OCI-LY1 (cell line): ENCODE results near the gene C21orf91.

Experiments
- CTCF ChIP-seq: fragments of 200-600 bp; sonication (generic), shearing (Covaris generic); IDR thresholded peaks from 2 replicates; pipeline ENCODE4 v1.5.1; 2017; ENCODE audit warnings: mild to moderate bottlenecking, antibody characterized with exemption, low read length, moderate library complexity, mixed read lengths
- EZH2 ChIP-seq: fragments of 200-600 bp; sonication (generic), shearing (Covaris generic); IDR thresholded peaks from 2 replicates; pipeline ENCODE4 v1.8.0; 2017; ENCODE audit warnings: borderline replicate concordance, mixed run types, mild to moderate bottlenecking, antibody characterized with exemption, low read length, moderate library complexity, mixed read lengths

- no peak for TF ChIP-seq EZH2
- TF ChIP-seq CTCF: no peak
Observed at GRCh38 chr21:17777072-17777765, 41.9 kb downstream of the C21orf91 start.
